ENCODE results near the gene CELF1. TPM values are rescaled to one million over a fixed set of nuclear protein-coding genes. Genes with fewer than 3 reads are reported as not detected.

The CELF1 gene
- total RNA-seq, 6 experiments from 2014 or later: 66.3 to 86.5 (median 71.7) TPM

- WGBS (ENCODE audit: insufficient coverage, low coverage, low lambda C conversion rate, missing lambda C conversion rate): 40% methylated on average over 1 of the region's 1 CpG
- H3K9me3 ChIP-seq: no peaks in the 10 kb centered on the region
- H3K27me3 ChIP-seq: no peaks in the 10 kb centered on the region
- DNase-seq: no peak
- intact Hi-C loops (cut with DNase I): no loop called here
- H3K27ac ChIP-seq: peak overlapping the region in 2 of 3 donors; percentile 57 to 88
- no peaks in the 10 kb centered on the region for H3K36me3 ChIP-seq
- no peak overlapping the region for H3K4me3 ChIP-seq
- TF ChIP-seq POLR2A (IDR thresholded peaks at IDR 0.05): no peak
- TF ChIP-seq CTCF (IDR thresholded peaks at IDR 0.05): no peak
- peaks cover 0 to 63% (median 21%) of the 10 kb centered on the region in 4 donors for H3K4me1 ChIP-seq
- ATAC-seq: no peak
These were observed 57.1 kb downstream of the CELF1 start for GRCh38 chr11:47495856-47496217.

GRCh38 chr11:47495011-47495855, 57.7 kb downstream of the CELF1 start:
- H3K27ac ChIP-seq: peak overlapping the region in 2 of 3 donors; percentile 57 to 88
- no peaks in the 10 kb centered on the region for H3K36me3 ChIP-seq
- H3K4me1 ChIP-seq: peaks cover 0 to 57% (median 18%) of the 10 kb centered on the region in 4 donors
- TF ChIP-seq POLR2A (IDR thresholded peaks at IDR 0.05) (no peak), CTCF (IDR thresholded peaks at IDR 0.05) (no peak)
- H3K4me3 ChIP-seq: no peak overlapping the region
- 18% methylated on average over 3 of the region's 4 CpGs for WGBS (ENCODE audit: insufficient coverage, low coverage, low lambda C conversion rate, missing lambda C conversion rate)
- intact Hi-C loops (cut with DNase I): no loop called here
- no peak for DNase-seq
- H3K27me3 ChIP-seq: no peaks in the 10 kb centered on the region
- H3K9me3 ChIP-seq: no peaks in the 10 kb centered on the region
- ATAC-seq: peak in 1 of 4 donors; percentile 8

- no peaks in the 10 kb centered on the region for H3K27me3 ChIP-seq
- intact Hi-C loops (cut with DNase I): no loop called here
- DNase-seq (no peak), ATAC-seq (no peak)
- H3K4me1 ChIP-seq: peaks cover 0 to 32% (median 3%) of the 10 kb centered on the region in 4 donors
- WGBS (ENCODE audit: insufficient coverage, low coverage, low lambda C conversion rate, missing lambda C conversion rate): 70% methylated on average over 2 of the region's 2 CpGs
- no peak overlapping the region for H3K4me3 ChIP-seq
- peak overlapping the region; percentile 7 to 99 (median 96) for H3K27ac ChIP-seq
- H3K9me3 ChIP-seq: no peaks in the 10 kb centered on the region
- peaks cover 6 to 25% (median 15%) of the 10 kb centered on the region in 4 donors for H3K36me3 ChIP-seq
- no peak for TF ChIP-seq CTCF (IDR thresholded peaks at IDR 0.05)
- no peak for TF ChIP-seq POLR2A (IDR thresholded peaks at IDR 0.05)
These were observed 63.6 kb downstream of the CELF1 start for GRCh38 chr11:47489395-47489755.

DNA sequence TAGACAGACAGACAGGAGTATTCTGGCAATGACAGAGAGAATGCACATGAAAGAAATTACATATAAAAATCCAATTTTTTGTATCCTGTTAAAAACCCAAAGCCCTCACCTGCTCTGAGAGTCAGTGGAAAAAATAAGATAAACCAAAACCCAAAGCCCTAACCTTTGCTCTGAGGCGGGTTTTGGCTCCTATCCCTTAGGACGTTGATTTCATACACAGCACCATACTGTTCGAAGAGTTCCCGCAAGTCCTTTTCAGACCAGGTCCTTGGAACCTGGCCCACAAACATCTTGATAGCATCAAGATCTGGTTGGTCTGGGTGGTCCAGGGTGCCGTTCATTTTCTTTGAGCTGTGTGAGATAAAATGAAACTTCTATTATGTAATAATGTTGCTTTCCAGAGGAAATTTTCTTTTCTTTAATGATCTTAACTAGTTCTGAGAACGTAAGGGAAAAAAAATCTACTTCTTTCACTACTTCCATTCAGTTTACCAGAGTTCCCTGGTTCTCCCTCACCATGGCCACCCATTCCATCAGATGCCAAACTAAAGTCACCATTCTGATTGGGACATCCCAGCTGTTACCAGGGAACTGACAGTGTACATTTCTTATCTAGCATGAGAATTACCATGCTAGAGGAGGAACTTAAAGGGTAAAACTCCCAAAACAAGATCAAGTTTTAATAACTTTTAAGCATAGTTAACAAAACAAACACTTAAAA, 64.1 kb downstream of the CELF1 start:
- Histone ChIP-seq H3K9me3 (no peaks in the 10 kb centered on the region), H3K27ac (peak overlapping the region; percentile 7 to 99 (median 96)), H3K36me3 (peaks cover 8 to 30% (median 18%) of the 10 kb centered on the region in 4 donors), H3K27me3 (no peaks in the 10 kb centered on the region), H3K4me3 (peak overlapping the region in 2 of 3 donors; percentile 10 to 12), H3K4me1 (peaks cover 0 to 27% (median under 1%) of the 10 kb centered on the region in 4 donors)
- intact Hi-C loops (cut with DNase I): no loop called here
- no peak for TF ChIP-seq POLR2A (IDR thresholded peaks at IDR 0.05)
- no peak for TF ChIP-seq CTCF (IDR thresholded peaks at IDR 0.05)
- peak in 1 of 3 donors; percentile 82 for DNase-seq
- 32% methylated on average over 6 of the region's 6 CpGs for WGBS (ENCODE audit: insufficient coverage, low coverage, low lambda C conversion rate, missing lambda C conversion rate)
- ATAC-seq: peak; percentile 82 to 90 (median 86)
